NCI-H345 (cell line): ENCODE results near the gene SLC5A10.
"Not testable (repeated sequence)": the region's sequence is repeated elsewhere in the genome, so short reads cannot be mapped to it uniquely, and the experiment has no call there.

Experiments used
- DNase-seq: peaks from one replicate; lab custom pipeline; 2025; lab: John Stamatoyannopoulos, UW

Gene SLC5A10

GRCh38 chr17:18951941-18952842 lies at the start of gene SLC5A10:
Gene SLC5A10, plus strand, starts transcription at chr17:18952165. Its CDS starts 41 bp downstream, at chr17:18952206.
- no peak for DNase-seq

- no peak for DNase-seq
Observed at GRCh38 chr17:18904482-18904881, 47.5 kb upstream of the SLC5A10 start.

GRCh38 chr17:18905226-18905625 lies 46.7 kb upstream of the SLC5A10 start:
- no peak for DNase-seq

- DNase-seq = no peak
Observed at GRCh38 chr17:18910326-18910725, 41.6 kb upstream of the SLC5A10 start.

- DNase-seq = no peak
Observed at GRCh38 chr17:18910881-18911280, 41.1 kb upstream of the SLC5A10 start.

- DNase-seq = no peak
Observed at GRCh38 chr17:18916816-18917500, 35.0 kb upstream of the SLC5A10 start.

- no peak for DNase-seq
Observed at GRCh38 chr17:18917506-18918032, 34.4 kb upstream of the SLC5A10 start.

GRCh38 chr17:18919963-18920362 lies 32.0 kb upstream of the SLC5A10 start:
- no peak for DNase-seq

GRCh38 chr17:18920911-18921441 lies 31.0 kb upstream of the SLC5A10 start:
- DNase-seq = no peak

GRCh38 chr17:18921485-18921884 lies 30.5 kb upstream of the SLC5A10 start:
- DNase-seq = no peak

GRCh38 chr17:18921912-18922451 lies 30.0 kb upstream of the SLC5A10 start:
- DNase-seq = no peak

- not testable (repeated sequence) for DNase-seq
Observed at GRCh38 chr17:18922596-18922995, 29.4 kb upstream of the SLC5A10 start.

GRCh38 chr17:18925187-18925586 lies 26.8 kb upstream of the SLC5A10 start:
- DNase-seq = no peak

- DNase-seq = no peak
Observed at GRCh38 chr17:18928628-18929125, 23.3 kb upstream of the SLC5A10 start.

- DNase-seq = no peak
Observed at GRCh38 chr17:18932360-18933055, 19.5 kb upstream of the SLC5A10 start.

- DNase-seq = no peak
Observed at GRCh38 chr17:18933102-18934058, 18.6 kb upstream of the SLC5A10 start.

GRCh38 chr17:18937981-18938691 lies 13.8 kb upstream of the SLC5A10 start:
- no peak for DNase-seq

- no peak for DNase-seq
Observed at GRCh38 chr17:18938692-18939023, 13.3 kb upstream of the SLC5A10 start.

- no peak for DNase-seq
Observed at GRCh38 chr17:18944646-18945045, 7.3 kb upstream of the SLC5A10 start.

- no peak for DNase-seq
Observed at GRCh38 chr17:18946536-18946935, 5.4 kb upstream of the SLC5A10 start.
